GM12801 (cell line): Measurements from ENCODE around the gene LEMD3.

ENCODE experiments used
- TF ChIP-seq, protein P1 (sequence below): IDR thresholded peaks from one replicate; pipeline ENCODE4 v1.5.1; 2011; ENCODE audit warnings: control low read depth; ENCODE audit not compliant: insufficient read length; ENCODE audit errors: extremely low read depth

Gene LEMD3

GRCh38 chr12:65169320-65170208 is at the start of gene LEMD3:
TSS of gene LEMD3 (plus strand) at chr12:65169583. CDS start at chr12:65169597, 14 bp downstream.
- TF ChIP-seq, protein P1, sequence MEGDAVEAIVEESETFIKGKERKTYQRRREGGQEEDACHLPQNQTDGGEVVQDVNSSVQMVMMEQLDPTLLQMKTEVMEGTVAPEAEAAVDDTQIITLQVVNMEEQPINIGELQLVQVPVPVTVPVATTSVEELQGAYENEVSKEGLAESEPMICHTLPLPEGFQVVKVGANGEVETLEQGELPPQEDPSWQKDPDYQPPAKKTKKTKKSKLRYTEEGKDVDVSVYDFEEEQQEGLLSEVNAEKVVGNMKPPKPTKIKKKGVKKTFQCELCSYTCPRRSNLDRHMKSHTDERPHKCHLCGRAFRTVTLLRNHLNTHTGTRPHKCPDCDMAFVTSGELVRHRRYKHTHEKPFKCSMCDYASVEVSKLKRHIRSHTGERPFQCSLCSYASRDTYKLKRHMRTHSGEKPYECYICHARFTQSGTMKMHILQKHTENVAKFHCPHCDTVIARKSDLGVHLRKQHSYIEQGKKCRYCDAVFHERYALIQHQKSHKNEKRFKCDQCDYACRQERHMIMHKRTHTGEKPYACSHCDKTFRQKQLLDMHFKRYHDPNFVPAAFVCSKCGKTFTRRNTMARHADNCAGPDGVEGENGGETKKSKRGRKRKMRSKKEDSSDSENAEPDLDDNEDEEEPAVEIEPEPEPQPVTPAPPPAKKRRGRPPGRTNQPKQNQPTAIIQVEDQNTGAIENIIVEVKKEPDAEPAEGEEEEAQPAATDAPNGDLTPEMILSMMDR, result no peak

DNA sequence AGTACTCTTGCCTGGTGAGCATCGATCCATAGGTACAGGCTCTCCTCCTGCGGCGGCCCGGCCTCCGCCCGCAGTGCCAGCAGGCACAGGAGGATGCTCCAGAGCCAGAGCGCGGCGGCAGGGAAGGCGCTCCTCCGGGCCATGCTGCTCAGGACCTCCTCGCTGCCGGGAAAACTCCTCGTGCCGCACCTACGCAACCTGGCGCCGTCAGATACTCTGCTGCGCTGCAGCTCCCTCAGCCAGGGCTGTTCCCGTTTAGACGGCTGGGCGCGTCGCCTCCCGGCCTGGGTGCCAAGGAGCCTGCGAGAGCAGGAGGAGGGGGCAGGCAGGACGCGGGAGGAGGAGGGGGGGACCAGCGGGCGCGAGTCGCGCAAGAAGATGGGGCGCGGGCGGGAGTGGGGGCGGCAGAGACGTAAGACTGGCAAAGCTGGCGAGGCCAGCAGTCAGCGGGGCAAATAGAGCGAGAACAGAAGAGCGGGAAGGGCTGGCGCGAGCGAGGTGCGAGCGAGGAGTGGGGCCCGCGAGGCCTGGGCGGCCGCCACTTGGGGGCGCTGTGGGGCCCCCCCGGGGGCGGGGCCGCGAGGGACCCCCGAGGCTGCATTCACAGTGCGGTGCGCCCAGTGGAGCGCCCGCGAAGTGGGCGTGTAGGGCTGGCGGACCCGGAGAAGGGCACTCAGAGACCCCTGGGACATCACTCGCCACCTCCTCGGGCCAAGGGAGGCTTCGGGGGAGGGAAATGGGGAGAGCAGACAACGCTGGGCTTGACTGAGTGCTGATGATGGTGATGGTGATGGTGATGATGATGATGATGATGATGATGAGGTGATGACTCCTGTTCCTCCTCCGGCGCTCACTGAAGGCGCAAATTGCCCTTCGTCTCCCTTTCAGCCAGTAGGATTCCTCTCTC is 48.1 kb upstream of the LEMD3 start, which contains the start of gene WIF1:
WIF1 (minus strand) TSS at position 257 of the 907 bp plus-strand sequence; CDS start at position 143, 114 bp downstream.
- TF ChIP-seq, protein P1, result no peak

GRCh38 chr12:65121956-65122469 is 47.4 kb upstream of the LEMD3 start:
- TF ChIP-seq, protein P1, result no peak

DNA sequence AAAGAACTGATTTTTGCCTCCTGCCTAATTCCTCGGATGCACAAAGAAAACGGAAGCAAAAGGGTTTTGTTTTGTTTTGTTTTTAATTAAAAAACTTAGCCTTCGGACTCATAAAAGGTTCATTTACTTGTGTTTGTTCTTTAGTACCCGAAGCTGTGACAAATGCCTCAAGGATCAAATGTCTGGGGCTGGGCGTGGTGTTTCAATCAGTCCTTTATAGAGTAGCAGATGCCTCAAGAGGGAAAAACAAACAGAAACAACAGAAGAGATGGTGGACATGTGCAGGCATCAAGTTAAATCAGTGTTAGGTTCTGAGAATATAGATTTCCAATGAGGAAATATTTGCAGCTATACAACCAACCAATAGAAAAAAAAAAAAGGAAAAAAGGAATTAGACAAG is 46.7 kb upstream of the LEMD3 start:
- TF ChIP-seq, protein P1, result no peak

- TF ChIP-seq, protein P1, result no peak
Measured at GRCh38 chr12:65123435-65124063, 45.8 kb upstream of the LEMD3 start.

GRCh38 chr12:65125247-65125646 is 44.1 kb upstream of the LEMD3 start:
- TF ChIP-seq, protein P1, result no peak
